C4-2B (cell line): ENCODE data around the gene OR2B2.

Experiments used
- H3K27ac ChIP-seq: fragments of 450-650 bp; 2 replicates; pipeline ENCODE4 v1.5.1; 2017
- ZFX ChIP-seq: fragments of 450-650 bp; IDR thresholded peaks from 2 replicates; pipeline ENCODE4 v1.6.1; 2017
- TF ChIP-seq, protein P1 (sequence below): fragments of 450-650 bp; conservative IDR thresholded peaks from 2 replicates; pipeline ENCODE4 v1.5.1; 2017; ENCODE audit warnings: mild to moderate bottlenecking

OR2B2 gene

DNA sequence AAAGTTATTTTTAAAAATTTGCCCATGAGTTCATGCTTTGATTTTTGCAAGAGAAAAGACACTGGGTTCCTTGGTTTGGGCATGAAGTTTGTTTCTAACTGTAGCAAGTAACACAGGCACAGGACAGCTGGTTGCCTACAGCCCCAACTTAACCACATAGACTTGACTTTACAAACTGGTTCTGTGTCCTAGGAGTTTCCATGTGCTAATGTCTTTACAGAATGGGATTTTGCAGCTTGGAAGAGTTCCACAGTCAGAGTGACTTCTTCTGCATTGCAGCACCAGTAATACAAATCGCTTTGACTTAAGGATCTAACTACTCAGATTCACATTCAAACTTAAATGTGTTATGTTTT is 44.3 kb downstream of the OR2B2 start:
- H3K27ac ChIP-seq, result peak overlapping the region; percentile 90
- no peak for TF ChIP-seq ZFX
- TF ChIP-seq, protein P1, sequence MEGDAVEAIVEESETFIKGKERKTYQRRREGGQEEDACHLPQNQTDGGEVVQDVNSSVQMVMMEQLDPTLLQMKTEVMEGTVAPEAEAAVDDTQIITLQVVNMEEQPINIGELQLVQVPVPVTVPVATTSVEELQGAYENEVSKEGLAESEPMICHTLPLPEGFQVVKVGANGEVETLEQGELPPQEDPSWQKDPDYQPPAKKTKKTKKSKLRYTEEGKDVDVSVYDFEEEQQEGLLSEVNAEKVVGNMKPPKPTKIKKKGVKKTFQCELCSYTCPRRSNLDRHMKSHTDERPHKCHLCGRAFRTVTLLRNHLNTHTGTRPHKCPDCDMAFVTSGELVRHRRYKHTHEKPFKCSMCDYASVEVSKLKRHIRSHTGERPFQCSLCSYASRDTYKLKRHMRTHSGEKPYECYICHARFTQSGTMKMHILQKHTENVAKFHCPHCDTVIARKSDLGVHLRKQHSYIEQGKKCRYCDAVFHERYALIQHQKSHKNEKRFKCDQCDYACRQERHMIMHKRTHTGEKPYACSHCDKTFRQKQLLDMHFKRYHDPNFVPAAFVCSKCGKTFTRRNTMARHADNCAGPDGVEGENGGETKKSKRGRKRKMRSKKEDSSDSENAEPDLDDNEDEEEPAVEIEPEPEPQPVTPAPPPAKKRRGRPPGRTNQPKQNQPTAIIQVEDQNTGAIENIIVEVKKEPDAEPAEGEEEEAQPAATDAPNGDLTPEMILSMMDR, result no peak

- peak overlapping the region; percentile 90 for H3K27ac ChIP-seq
- TF ChIP-seq ZFX, result peak; percentile 55
- TF ChIP-seq, protein P1, result no peak
Measured at GRCh38 chr6:27867051-27867944, 44.9 kb downstream of the OR2B2 start.

GRCh38 chr6:27866357-27867050 is 45.7 kb downstream of the OR2B2 start:
- TF ChIP-seq, protein P1, result no peak
- no peak for TF ChIP-seq ZFX
- H3K27ac ChIP-seq, result peak overlapping the region; percentile 90

GRCh38 chr6:27865850-27866356 is 46.3 kb downstream of the OR2B2 start:
- peak overlapping the region; percentile 90 for H3K27ac ChIP-seq
- TF ChIP-seq, protein P1, result no peak
- TF ChIP-seq ZFX, result no peak

GRCh38 chr6:27864906-27865849 is 47.0 kb downstream of the OR2B2 start:
- TF ChIP-seq ZFX, result no peak
- TF ChIP-seq, protein P1, result no peak
- H3K27ac ChIP-seq, result peak overlapping the region; percentile 90

- TF ChIP-seq, protein P1, result no peak
- TF ChIP-seq ZFX, result no peak
- H3K27ac ChIP-seq, result peak overlapping the region; percentile 90
Measured at GRCh38 chr6:27863962-27864905, 48.0 kb downstream of the OR2B2 start.
